HCT116 (cell line): Measurements from ENCODE around the gene CYB5B. TPM values are rescaled to one million over a fixed set of nuclear protein-coding genes. Genes with fewer than 3 reads are reported as not detected.
A peak's percentile ranks its signal among the peaks of the same experiment; 100 is the strongest.

ENCODE experiments used
- ATAC-seq: fragments of 200-7000 bp; cut with Tn5 transposase; 2 replicates; pipeline ENCODE4 v1.9.1; 2020; ENCODE audit warnings: mild to moderate bottlenecking, moderate library complexity
- BruUV-seq: library from RNA; stranded (reverse); fragments of 400-500 nt; replicated peaks from 2 replicates; lab custom pipeline; 2021; lab: Mats Ljungman, UMichigan
- CTCF ChIA-PET: fragments of 300-600 bp; sonication (Branson Sonifier 250); formaldehyde crosslinking; loops from one replicate; lab custom pipeline; 2021; ENCODE audit warnings: antibody characterized with exemption; lab: Charles Lee
- POLR2A ChIA-PET: fragments of 300-600, 350-600 bp; sonication (Branson Sonifier 250); formaldehyde crosslinking; loops from one replicate; lab custom pipeline; 2021; ENCODE audit warnings: antibody characterized with exemption; lab: Charles Lee
- RAD21 ChIA-PET, 2 experiments: fragments of 300-600 bp; sonication (Branson Sonifier 250); formaldehyde crosslinking; loops; one replicate each; lab custom pipeline; 2023; ENCODE audit warnings: low total read pairs in 2 of 2; ENCODE audit not compliant: uncharacterized antibody in 2 of 2, unreplicated experiment in 2 of 2, low non-redundant PET in 1 of 2; lab: Charles Lee
- DNase-seq: peaks from one replicate; pipeline ENCODE4 v3.0.0-alpha.2; 2010; ENCODE audit warnings: low read depth, low spot score
- H2AFZ ChIP-seq: fragments of 200-600 bp; shearing (Covaris generic), sonication (generic); 2 replicates; pipeline ENCODE4 v1.6.1; 2017; ENCODE audit warnings: low read depth, mixed run types, mixed read lengths, antibody characterized with exemption, low read length; ENCODE audit not compliant: poor library complexity, severe bottlenecking
- H3K27ac ChIP-seq: 2 replicates; pipeline ENCODE4 v1.5.1; 2012; ENCODE audit warnings: low read depth, low read length
- H3K27me3 ChIP-seq: fragments of 200-600 bp; sonication (generic); 2 replicates; pipeline ENCODE4 v1.6.1; 2016; ENCODE audit warnings: mixed run types, low read length, mixed read lengths; ENCODE audit not compliant: insufficient read depth
- H3K36me3 ChIP-seq, 2 experiments: fragments of 200-500 bp in 1 of 2; fragments of 200-600 bp in 1 of 2; sonication (Bioruptor generic) in 1 of 2; sonication (generic) in 1 of 2; 2 replicates each; pipeline versions ENCODE4 v1.5.1 to v1.6.1; 2014 to 2016; ENCODE audit warnings: low read length in 2 of 2, inconsistent platforms in 1 of 2, mixed read lengths in 1 of 2, mixed run types in 1 of 2; ENCODE audit not compliant: insufficient read depth in 2 of 2, control insufficient read depth in 1 of 2
- H3K4me1 ChIP-seq, 2 experiments: fragments of 200-600 bp in 1 of 2; sonication (generic) in 1 of 2; 2 replicates each; pipeline versions ENCODE4 v1.5.1 to v1.6.1; 2012 to 2017; ENCODE audit warnings: low read length in 2 of 2, inconsistent platforms in 1 of 2, mild to moderate bottlenecking in 1 of 2, mixed read lengths in 1 of 2, mixed run types in 1 of 2, moderate library complexity in 1 of 2; ENCODE audit not compliant: insufficient read depth in 2 of 2, control insufficient read depth in 1 of 2
- H3K4me2 ChIP-seq: fragments of 200-600 bp; sonication (generic); 2 replicates; pipeline ENCODE4 v1.6.1; 2017; ENCODE audit warnings: mixed run types, low read length, mixed read lengths
- H3K4me3 ChIP-seq, 2 experiments: fragments of 200-600 bp in 1 of 2; sonication (generic) in 1 of 2; replicated peaks in 1 of 2; 2 replicates each; pipeline ENCODE4 v1.5.1; 2011 to 2016; ENCODE audit warnings: low read length in 2 of 2, control low read depth in 1 of 2, low read depth in 1 of 2, mild to moderate bottlenecking in 1 of 2, mixed read lengths in 1 of 2, mixed run types in 1 of 2
- H3K79me2 ChIP-seq: fragments of 200-600 bp; sonication (generic); 2 replicates; pipeline ENCODE4 v1.6.1; 2017; ENCODE audit warnings: mild to moderate bottlenecking, mixed run types, low read length, moderate library complexity, mixed read lengths; ENCODE audit not compliant: insufficient read depth
- H3K9ac ChIP-seq: fragments of 200-600 bp; sonication (generic); 2 replicates; pipeline ENCODE4 v1.6.1; 2016; ENCODE audit warnings: low read length, mixed read lengths
- H3K9me2 ChIP-seq: fragments of 200-600 bp; sonication (generic), shearing (Covaris generic); 2 replicates; pipeline ENCODE4 v1.6.1; 2017; ENCODE audit warnings: mixed run types, mild to moderate bottlenecking, moderate library complexity; ENCODE audit not compliant: insufficient read depth
- H3K9me3 ChIP-seq, 2 experiments: fragments of 200-500 bp in 1 of 2; fragments of 200-600 bp in 1 of 2; sonication (Bioruptor generic) in 1 of 2; sonication (generic) in 1 of 2; 2 replicates each; pipeline ENCODE4 v1.6.1; 2014 to 2017; ENCODE audit warnings: low read length in 2 of 2, mixed read lengths in 2 of 2, inconsistent platforms in 1 of 2, low read depth in 1 of 2, mild to moderate bottlenecking in 1 of 2, mixed run types in 1 of 2, moderate library complexity in 1 of 2; ENCODE audit not compliant: control insufficient read depth in 1 of 2, insufficient read depth in 1 of 2
- H4K20me1 ChIP-seq: fragments of 200-600 bp; sonication (generic), shearing (Covaris generic); 2 replicates; pipeline ENCODE4 v1.6.1; 2017; ENCODE audit warnings: mixed run types, mild to moderate bottlenecking, moderate library complexity; ENCODE audit not compliant: insufficient read depth
- CEBPB ChIP-seq: IDR thresholded peaks from 2 replicates; pipeline ENCODE4 v1.6.1; 2012; ENCODE audit warnings: low read depth
- EGR1 ChIP-seq: IDR thresholded peaks from 2 replicates; pipeline ENCODE4 v1.6.1; 2012; ENCODE audit warnings: low read depth
- SP1 ChIP-seq: IDR thresholded peaks from 2 replicates; pipeline ENCODE4 v1.6.1; 2012; ENCODE audit warnings: low read depth
- SRF ChIP-seq: IDR thresholded peaks from 2 replicates; pipeline ENCODE4 v1.6.1; 2012; ENCODE audit warnings: low read depth
- ZNF274 ChIP-seq: fragments of 200-500 bp; sonication (Bioruptor generic); IDR thresholded peaks from 2 replicates; pipeline ENCODE4 v1.6.1; 2014; ENCODE audit warnings: mild to moderate bottlenecking, low read depth, low read length, inconsistent platforms
- intact Hi-C: fragments of 100-400 bp; cut with micrococcal nuclease; formaldehyde crosslinking; loops from 2 replicates; pipeline ENCODE4 v1.10.0; 2022
- total RNA-seq: library from RNA; stranded (reverse); gene quantifications from one replicate; pipeline ENCODE4 v1.2.1, GENCODE V29; 2021; ENCODE audit not compliant: unreplicated experiment
- TF ChIP-seq, protein P1 (sequence below): IDR thresholded peaks from 2 replicates; pipeline ENCODE4 v1.6.1; 2012
- TF ChIP-seq, protein P2 (sequence below): IDR thresholded peaks from 2 replicates; pipeline ENCODE4 v1.6.1; 2011; ENCODE audit warnings: mild to moderate bottlenecking, low read length, moderate library complexity; ENCODE audit not compliant: insufficient replicate concordance; ENCODE audit errors: extremely low read depth
- TF ChIP-seq, protein P3 (sequence below): IDR thresholded peaks from 2 replicates; pipeline ENCODE4 v1.6.1; 2012; ENCODE audit warnings: low read depth

Gene CYB5B
- total RNA-seq, 1 experiment from 2014 or later: 689 TPM

DNA sequence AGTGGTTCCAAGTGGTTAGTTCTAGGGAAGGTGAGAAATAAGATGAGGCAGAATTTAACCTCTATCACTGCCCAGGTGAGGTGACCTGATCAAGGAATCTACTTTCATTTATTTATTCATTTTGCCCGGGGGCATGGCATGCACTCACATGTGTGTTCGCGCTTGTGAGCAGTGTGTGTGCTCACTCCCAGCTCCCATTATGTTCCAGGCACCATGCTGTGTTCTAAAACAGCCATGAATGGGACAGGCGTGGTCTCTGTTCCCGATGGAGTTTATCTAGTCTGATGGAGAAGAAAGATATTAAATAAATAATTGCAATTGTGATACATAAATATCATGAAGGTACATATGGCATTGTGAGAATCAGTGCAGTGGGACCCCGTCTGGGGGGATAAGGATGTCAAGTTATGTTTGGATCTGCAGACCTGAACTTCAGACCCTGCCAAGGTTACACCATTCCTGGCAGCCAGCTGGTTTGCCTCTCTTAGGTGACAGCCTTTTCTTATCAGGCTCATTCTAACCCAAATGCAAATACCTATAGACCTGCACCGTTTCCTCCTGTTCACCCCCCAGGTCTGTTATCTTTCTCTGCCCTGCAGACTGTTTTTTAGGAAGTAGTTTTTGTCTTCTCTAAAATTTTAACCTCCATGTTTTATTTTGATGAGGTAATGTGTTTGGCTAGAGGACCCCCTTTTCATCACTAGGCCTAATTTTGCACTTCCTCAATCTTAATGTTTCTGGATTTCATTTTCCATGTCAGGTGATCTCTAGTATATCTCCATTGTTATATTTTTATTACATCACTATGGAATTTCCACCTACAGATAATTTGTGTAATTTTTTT is 11.8 kb downstream of the CYB5B start:
- CTCF ChIA-PET: no interaction called here
- DNase-seq (no peak), ATAC-seq (no peak)
- peaks cover 88 to 89% of the 10 kb centered on the region in 2 experiments for H3K4me1 ChIP-seq
- no peak overlapping the region for H3K9ac ChIP-seq
- RAD21 ChIA-PET: no interaction called here
- H2AFZ ChIP-seq: no peak overlapping the region
- TF ChIP-seq EGR1 (no peak), CEBPB (no peak), SP1 (no peak), ZNF274 (no peak), SRF (no peak)
- TF ChIP-seq, protein P1, sequence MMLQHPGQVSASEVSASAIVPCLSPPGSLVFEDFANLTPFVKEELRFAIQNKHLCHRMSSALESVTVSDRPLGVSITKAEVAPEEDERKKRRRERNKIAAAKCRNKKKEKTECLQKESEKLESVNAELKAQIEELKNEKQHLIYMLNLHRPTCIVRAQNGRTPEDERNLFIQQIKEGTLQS: no peak
- TF ChIP-seq, protein P2, sequence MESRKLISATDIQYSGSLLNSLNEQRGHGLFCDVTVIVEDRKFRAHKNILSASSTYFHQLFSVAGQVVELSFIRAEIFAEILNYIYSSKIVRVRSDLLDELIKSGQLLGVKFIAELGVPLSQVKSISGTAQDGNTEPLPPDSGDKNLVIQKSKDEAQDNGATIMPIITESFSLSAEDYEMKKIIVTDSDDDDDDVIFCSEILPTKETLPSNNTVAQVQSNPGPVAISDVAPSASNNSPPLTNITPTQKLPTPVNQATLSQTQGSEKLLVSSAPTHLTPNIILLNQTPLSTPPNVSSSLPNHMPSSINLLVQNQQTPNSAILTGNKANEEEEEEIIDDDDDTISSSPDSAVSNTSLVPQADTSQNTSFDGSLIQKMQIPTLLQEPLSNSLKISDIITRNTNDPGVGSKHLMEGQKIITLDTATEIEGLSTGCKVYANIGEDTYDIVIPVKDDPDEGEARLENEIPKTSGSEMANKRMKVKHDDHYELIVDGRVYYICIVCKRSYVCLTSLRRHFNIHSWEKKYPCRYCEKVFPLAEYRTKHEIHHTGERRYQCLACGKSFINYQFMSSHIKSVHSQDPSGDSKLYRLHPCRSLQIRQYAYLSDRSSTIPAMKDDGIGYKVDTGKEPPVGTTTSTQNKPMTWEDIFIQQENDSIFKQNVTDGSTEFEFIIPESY: no peak
- TF ChIP-seq, protein P3, sequence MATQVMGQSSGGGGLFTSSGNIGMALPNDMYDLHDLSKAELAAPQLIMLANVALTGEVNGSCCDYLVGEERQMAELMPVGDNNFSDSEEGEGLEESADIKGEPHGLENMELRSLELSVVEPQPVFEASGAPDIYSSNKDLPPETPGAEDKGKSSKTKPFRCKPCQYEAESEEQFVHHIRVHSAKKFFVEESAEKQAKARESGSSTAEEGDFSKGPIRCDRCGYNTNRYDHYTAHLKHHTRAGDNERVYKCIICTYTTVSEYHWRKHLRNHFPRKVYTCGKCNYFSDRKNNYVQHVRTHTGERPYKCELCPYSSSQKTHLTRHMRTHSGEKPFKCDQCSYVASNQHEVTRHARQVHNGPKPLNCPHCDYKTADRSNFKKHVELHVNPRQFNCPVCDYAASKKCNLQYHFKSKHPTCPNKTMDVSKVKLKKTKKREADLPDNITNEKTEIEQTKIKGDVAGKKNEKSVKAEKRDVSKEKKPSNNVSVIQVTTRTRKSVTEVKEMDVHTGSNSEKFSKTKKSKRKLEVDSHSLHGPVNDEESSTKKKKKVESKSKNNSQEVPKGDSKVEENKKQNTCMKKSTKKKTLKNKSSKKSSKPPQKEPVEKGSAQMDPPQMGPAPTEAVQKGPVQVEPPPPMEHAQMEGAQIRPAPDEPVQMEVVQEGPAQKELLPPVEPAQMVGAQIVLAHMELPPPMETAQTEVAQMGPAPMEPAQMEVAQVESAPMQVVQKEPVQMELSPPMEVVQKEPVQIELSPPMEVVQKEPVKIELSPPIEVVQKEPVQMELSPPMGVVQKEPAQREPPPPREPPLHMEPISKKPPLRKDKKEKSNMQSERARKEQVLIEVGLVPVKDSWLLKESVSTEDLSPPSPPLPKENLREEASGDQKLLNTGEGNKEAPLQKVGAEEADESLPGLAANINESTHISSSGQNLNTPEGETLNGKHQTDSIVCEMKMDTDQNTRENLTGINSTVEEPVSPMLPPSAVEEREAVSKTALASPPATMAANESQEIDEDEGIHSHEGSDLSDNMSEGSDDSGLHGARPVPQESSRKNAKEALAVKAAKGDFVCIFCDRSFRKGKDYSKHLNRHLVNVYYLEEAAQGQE: no peak
- no peaks in the 10 kb centered on the region for H3K9me2 ChIP-seq
- H3K4me2 ChIP-seq: no peak overlapping the region
- intact Hi-C loops: no loop called here
- no peaks in the 10 kb centered on the region for H3K27me3 ChIP-seq
- H3K4me3 ChIP-seq: no peak overlapping the region
- H3K27ac ChIP-seq: peak overlapping the region; percentile 50
- H3K79me2 ChIP-seq: peaks cover 100% of the 10 kb centered on the region
- no TSS peak for BruUV-seq
- no peaks in the 10 kb centered on the region for H4K20me1 ChIP-seq
- peaks cover 38 to 47% of the 10 kb centered on the region in 2 experiments for H3K36me3 ChIP-seq
- no peaks in the 10 kb centered on the region for H3K9me3 ChIP-seq
- POLR2A ChIA-PET: no interaction called here
